HepG2 (cell line): ENCODE measurements around the gene GATAD2B. TPM values are rescaled to one million over a fixed set of nuclear protein-coding genes. Genes with fewer than 3 reads are reported as not detected.
A peak's percentile ranks its signal among the peaks of the same experiment; 100 is the strongest.

ENCODE experiments used
- JUND ChIP-seq: sonication (generic); formaldehyde crosslinking; IDR thresholded peaks from 2 replicates; pipeline ENCODE4 v1.8.0; 2022; ENCODE audit warnings: mild to moderate bottlenecking, missing genetic modification reagents
- MLLT10 ChIP-seq: sonication (generic); formaldehyde crosslinking; IDR thresholded peaks from 2 replicates; pipeline ENCODE4 v1.4.0; 2020; ENCODE audit warnings: missing genetic modification reagents
- ONECUT2 ChIP-seq: sonication (generic); formaldehyde crosslinking; IDR thresholded peaks from 2 replicates; pipeline ENCODE4 v1.4.0; 2020; ENCODE audit warnings: missing genetic modification reagents
- POLR2AphosphoS5 ChIP-seq: IDR thresholded peaks from 2 replicates; pipeline ENCODE4 v1.6.1; 2012; ENCODE audit warnings: low read depth, low read length
- PRMT3 ChIP-seq: sonication (generic); formaldehyde crosslinking; IDR thresholded peaks from 2 replicates; pipeline ENCODE4 v1.8.1; 2022; ENCODE audit warnings: low read depth, mild to moderate bottlenecking, moderate library complexity, missing genetic modification reagents, borderline replicate concordance
- RELA ChIP-seq: sonication (generic); formaldehyde crosslinking; IDR thresholded peaks from 2 replicates; pipeline ENCODE4 v1.4.0; 2020; ENCODE audit warnings: missing genetic modification reagents
- RORA ChIP-seq: sonication (generic); formaldehyde crosslinking; IDR thresholded peaks from 2 replicates; pipeline ENCODE4 v1.5.0; 2020; ENCODE audit warnings: mild to moderate bottlenecking, missing genetic modification reagents, moderate library complexity
- SCMH1 ChIP-seq: sonication (generic); formaldehyde crosslinking; IDR thresholded peaks from 2 replicates; pipeline ENCODE4 v1.9.0; 2021; ENCODE audit warnings: missing genetic modification reagents, mild to moderate bottlenecking, borderline replicate concordance
- SETDB1 ChIP-seq: sonication (generic); formaldehyde crosslinking; IDR thresholded peaks from 2 replicates; pipeline ENCODE4 v1.5.1; 2020; ENCODE audit warnings: missing genetic modification reagents, mild to moderate bottlenecking, borderline replicate concordance
- TCF7 ChIP-seq: sonication (generic); IDR thresholded peaks from 2 replicates; pipeline ENCODE4 v1.6.1; 2016; ENCODE audit warnings: antibody characterized with exemption, low read depth
- TCF7L2 ChIP-seq: IDR thresholded peaks from 2 replicates; pipeline ENCODE4 v1.6.1; 2011; ENCODE audit warnings: mild to moderate bottlenecking, low read depth, low read length, moderate library complexity
- TGIF2 ChIP-seq: IDR thresholded peaks from 2 replicates; pipeline ENCODE4 v1.6.1; 2016; ENCODE audit warnings: control low read depth, missing compliant biosample characterization
- YY1 ChIP-seq: IDR thresholded peaks from 2 replicates; pipeline ENCODE4 v1.6.1; 2011; ENCODE audit warnings: low read length, low read depth, moderate library complexity, mild to moderate bottlenecking; ENCODE audit not compliant: insufficient read depth, insufficient replicate concordance
- ZNF335 ChIP-seq: sonication (generic); formaldehyde crosslinking; IDR thresholded peaks from 2 replicates; pipeline ENCODE4 v1.4.0; 2020; ENCODE audit warnings: missing genetic modification reagents
- ZNF552 ChIP-seq: sonication (generic); formaldehyde crosslinking; IDR thresholded peaks from 2 replicates; pipeline ENCODE4 v1.9.0; 2022; ENCODE audit warnings: missing genetic modification reagents, mild to moderate bottlenecking, borderline replicate concordance
- ZNF670 ChIP-seq: sonication (generic); formaldehyde crosslinking; IDR thresholded peaks from 2 replicates; pipeline ENCODE4 v1.8.0; 2022; ENCODE audit warnings: mild to moderate bottlenecking, missing genetic modification reagents, borderline replicate concordance
- ZNF891 ChIP-seq: sonication (generic); formaldehyde crosslinking; IDR thresholded peaks from 2 replicates; pipeline ENCODE4 v1.5.0; 2020; ENCODE audit warnings: mild to moderate bottlenecking, missing genetic modification reagents
- polyA plus RNA-seq, 8 experiments: library from polyadenylated mRNA; depleted of rRNA in 3 of 8; stranded (reverse) in 7 of 8; unstranded in 1 of 8; fragments of >200 nt; fragmentation: Illumina TruSeq in 4 of 8; extraction: Trizol in 4 of 8; gene quantifications; 2 replicates each; pipeline versions ENCODE4 v1.2.1 to v1.2.3, GENCODE V29; 2011 to 2016; ENCODE audit warnings: low read depth in 4 of 8, missing spikeins in 1 of 8, mixed read lengths in 1 of 8; ENCODE audit not compliant: insufficient read depth in 1 of 8
- total RNA-seq, 5 experiments: library from RNA; depleted of rRNA; stranded (reverse); fragments of >200 nt; fragmentation: Illumina TruSeq; extraction: Trizol; gene quantifications; 2 replicates each; pipeline ENCODE4 v1.2.3, GENCODE V29; 2016; ENCODE audit warnings: low read depth in 1 of 5
- TF ChIP-seq, protein P1 (sequence below): sonication (generic); formaldehyde crosslinking; conservative IDR thresholded peaks from 2 replicates; pipeline ENCODE4 v1.8.0; 2022; ENCODE audit warnings: missing genetic modification reagents
- TF ChIP-seq, protein P2 (sequence below): sonication (generic); formaldehyde crosslinking; conservative IDR thresholded peaks from 2 replicates; pipeline ENCODE4 v1.4.0; 2020; ENCODE audit warnings: missing genetic modification reagents
- TF ChIP-seq, protein P3 (sequence below): sonication (generic); formaldehyde crosslinking; IDR thresholded peaks from 2 replicates; pipeline ENCODE4 v1.4.0; 2020; ENCODE audit warnings: missing genetic modification reagents, borderline replicate concordance
- TF ChIP-seq, protein P4 (sequence below): sonication (generic); formaldehyde crosslinking; IDR thresholded peaks from 2 replicates; pipeline ENCODE4 v1.4.0; 2020; ENCODE audit warnings: missing genetic modification reagents

GATAD2B gene
- total and polyA plus RNA-seq, 2 of the 13 experiments (the other 11 are each of a cell fraction or from before 2014, with no cell fraction given), result 3.2 to 5.2 TPM

DNA sequence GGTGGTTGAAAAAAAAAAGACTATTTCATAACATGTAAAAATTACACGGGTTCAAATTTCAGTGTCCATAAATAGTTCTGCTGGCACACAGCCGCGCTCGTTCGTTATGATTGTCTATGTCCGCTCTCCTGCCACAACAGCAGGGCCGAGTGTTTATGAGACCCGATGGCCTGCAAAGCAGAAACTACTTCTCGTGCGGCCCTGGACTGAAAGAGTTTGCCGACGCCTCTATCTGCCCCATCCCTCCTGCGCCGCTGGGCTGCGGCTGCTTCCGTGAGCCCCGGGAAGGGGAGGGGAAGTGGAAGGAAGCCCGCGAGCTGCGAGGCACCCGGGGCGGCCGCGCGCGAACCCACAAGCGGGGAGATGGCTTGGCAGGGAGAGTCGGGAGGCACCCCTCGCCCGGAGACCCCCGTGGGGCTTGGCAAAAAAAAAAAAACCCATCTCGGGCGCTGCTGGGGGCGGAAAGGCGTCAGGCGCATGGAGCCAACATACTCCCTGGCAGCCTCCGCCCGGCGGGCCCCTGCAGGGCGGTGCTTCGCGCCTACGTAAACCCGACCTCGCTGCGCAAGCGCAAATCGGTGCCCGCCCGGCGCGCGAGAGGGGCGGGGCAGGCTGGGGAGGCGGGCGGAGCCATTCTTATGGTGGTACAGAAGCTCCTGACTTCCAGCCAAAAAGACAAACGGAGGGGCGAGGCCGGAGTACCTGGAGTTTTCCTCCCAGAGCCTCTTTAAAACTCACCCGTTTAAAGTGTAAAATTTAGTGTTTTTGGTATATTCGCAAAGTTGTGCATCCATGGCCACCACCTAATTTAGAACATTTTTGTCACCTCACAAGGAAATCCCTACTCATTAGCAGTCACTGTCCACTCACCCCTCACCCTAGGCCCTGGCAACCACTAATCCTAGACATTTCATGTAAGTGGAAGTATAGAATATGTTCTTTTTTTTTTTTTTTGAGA, 139.3 kb downstream of the GATAD2B start (continued):
- TF ChIP-seq, protein P1, sequence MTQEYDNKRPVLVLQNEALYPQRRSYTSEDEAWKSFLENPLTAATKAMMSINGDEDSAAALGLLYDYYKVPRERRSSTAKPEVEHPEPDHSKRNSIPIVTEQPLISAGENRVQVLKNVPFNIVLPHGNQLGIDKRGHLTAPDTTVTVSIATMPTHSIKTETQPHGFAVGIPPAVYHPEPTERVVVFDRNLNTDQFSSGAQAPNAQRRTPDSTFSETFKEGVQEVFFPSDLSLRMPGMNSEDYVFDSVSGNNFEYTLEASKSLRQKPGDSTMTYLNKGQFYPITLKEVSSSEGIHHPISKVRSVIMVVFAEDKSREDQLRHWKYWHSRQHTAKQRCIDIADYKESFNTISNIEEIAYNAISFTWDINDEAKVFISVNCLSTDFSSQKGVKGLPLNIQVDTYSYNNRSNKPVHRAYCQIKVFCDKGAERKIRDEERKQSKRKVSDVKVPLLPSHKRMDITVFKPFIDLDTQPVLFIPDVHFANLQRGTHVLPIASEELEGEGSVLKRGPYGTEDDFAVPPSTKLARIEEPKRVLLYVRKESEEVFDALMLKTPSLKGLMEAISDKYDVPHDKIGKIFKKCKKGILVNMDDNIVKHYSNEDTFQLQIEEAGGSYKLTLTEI (CRISPR knock-in tag), result no peak
- 0 out of 2 replicates have a peak, but pooled peaks have one; percentile 43 for TF ChIP-seq ZNF335 (CRISPR knock-in tag)
- TF ChIP-seq RELA (CRISPR knock-in tag), result no peak
- TF ChIP-seq ZNF891 (CRISPR knock-in tag), result peak; percentile 95
- TF ChIP-seq RORA (CRISPR knock-in tag), result no peak
- no peak for TF ChIP-seq TCF7
- TF ChIP-seq ONECUT2 (CRISPR knock-in tag), result no peak
- no peak; the same call in 1 of the 2 replicates for TF ChIP-seq ZNF552 (CRISPR knock-in tag)
- TF ChIP-seq POLR2AphosphoS5, result peak; percentile 96
- TF ChIP-seq YY1, result peak; percentile 73
- TF ChIP-seq, protein P2, sequence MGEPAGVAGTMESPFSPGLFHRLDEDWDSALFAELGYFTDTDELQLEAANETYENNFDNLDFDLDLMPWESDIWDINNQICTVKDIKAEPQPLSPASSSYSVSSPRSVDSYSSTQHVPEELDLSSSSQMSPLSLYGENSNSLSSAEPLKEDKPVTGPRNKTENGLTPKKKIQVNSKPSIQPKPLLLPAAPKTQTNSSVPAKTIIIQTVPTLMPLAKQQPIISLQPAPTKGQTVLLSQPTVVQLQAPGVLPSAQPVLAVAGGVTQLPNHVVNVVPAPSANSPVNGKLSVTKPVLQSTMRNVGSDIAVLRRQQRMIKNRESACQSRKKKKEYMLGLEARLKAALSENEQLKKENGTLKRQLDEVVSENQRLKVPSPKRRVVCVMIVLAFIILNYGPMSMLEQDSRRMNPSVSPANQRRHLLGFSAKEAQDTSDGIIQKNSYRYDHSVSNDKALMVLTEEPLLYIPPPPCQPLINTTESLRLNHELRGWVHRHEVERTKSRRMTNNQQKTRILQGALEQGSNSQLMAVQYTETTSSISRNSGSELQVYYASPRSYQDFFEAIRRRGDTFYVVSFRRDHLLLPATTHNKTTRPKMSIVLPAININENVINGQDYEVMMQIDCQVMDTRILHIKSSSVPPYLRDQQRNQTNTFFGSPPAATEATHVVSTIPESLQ (CRISPR knock-in tag), result no peak
- no peak for TF ChIP-seq TGIF2
- TF ChIP-seq, protein P3, sequence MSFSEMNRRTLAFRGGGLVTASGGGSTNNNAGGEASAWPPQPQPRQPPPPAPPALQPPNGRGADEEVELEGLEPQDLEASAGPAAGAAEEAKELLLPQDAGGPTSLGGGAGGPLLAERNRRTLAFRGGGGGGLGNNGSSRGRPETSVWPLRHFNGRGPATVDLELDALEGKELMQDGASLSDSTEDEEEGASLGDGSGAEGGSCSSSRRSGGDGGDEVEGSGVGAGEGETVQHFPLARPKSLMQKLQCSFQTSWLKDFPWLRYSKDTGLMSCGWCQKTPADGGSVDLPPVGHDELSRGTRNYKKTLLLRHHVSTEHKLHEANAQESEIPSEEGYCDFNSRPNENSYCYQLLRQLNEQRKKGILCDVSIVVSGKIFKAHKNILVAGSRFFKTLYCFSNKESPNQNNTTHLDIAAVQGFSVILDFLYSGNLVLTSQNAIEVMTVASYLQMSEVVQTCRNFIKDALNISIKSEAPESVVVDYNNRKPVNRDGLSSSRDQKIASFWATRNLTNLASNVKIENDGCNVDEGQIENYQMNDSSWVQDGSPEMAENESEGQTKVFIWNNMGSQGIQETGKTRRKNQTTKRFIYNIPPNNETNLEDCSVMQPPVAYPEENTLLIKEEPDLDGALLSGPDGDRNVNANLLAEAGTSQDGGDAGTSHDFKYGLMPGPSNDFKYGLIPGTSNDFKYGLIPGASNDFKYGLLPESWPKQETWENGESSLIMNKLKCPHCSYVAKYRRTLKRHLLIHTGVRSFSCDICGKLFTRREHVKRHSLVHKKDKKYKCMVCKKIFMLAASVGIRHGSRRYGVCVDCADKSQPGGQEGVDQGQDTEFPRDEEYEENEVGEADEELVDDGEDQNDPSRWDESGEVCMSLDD, result 0 out of 2 replicates have a peak, but pooled peaks have one; percentile 54
- TF ChIP-seq SETDB1 (CRISPR knock-in tag), result no peak
- no peak for TF ChIP-seq TCF7L2
- TF ChIP-seq PRMT3 (CRISPR knock-in tag), result no peak
- no peak for TF ChIP-seq SCMH1 (CRISPR knock-in tag)
- TF ChIP-seq, protein P4, sequence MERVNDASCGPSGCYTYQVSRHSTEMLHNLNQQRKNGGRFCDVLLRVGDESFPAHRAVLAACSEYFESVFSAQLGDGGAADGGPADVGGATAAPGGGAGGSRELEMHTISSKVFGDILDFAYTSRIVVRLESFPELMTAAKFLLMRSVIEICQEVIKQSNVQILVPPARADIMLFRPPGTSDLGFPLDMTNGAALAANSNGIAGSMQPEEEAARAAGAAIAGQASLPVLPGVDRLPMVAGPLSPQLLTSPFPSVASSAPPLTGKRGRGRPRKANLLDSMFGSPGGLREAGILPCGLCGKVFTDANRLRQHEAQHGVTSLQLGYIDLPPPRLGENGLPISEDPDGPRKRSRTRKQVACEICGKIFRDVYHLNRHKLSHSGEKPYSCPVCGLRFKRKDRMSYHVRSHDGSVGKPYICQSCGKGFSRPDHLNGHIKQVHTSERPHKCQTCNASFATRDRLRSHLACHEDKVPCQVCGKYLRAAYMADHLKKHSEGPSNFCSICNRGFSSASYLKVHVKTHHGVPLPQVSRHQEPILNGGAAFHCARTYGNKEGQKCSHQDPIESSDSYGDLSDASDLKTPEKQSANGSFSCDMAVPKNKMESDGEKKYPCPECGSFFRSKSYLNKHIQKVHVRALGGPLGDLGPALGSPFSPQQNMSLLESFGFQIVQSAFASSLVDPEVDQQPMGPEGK, result peak; percentile 65
- TF ChIP-seq JUND, result no peak
- TF ChIP-seq MLLT10 (CRISPR knock-in tag), result no peak
- TF ChIP-seq ZNF670 (CRISPR knock-in tag), result no peak; the same call in 1 of the 2 replicates
